WTC11 (cell line): Measurements from ENCODE around the gene ADGRA1. TPM values are rescaled to one million over a fixed set of nuclear protein-coding genes. Genes with fewer than 3 reads are reported as not detected.

Experiments used
- ATAC-seq: fragments of 200-7000 bp; cut with Tn5 transposase; 2 replicates; pipeline ENCODE4 v1.10.0; 2021; ENCODE audit warnings: mild to moderate bottlenecking, moderate library complexity
- CTCF ChIA-PET: fragments of 300-600 bp; sonication (Branson Sonifier 250); formaldehyde crosslinking; loops from one replicate; lab custom pipeline; 2021; ENCODE audit warnings: antibody characterized with exemption; lab: Charles Lee
- POLR2A ChIA-PET: fragments of 350-600 bp; sonication (Branson Sonifier 250); formaldehyde crosslinking; loops from one replicate; lab custom pipeline; 2021; ENCODE audit warnings: antibody characterized with exemption; lab: Charles Lee
- DNase-seq: peaks from one replicate; pipeline ENCODE4 v3.0.0; 2021; ENCODE audit warnings: low spot score
- H3K27ac Mint-ChIP-seq: 2 replicates; pipeline ENCODE4 v1.8.0; 2021; ENCODE audit warnings: mixed read lengths
- H3K27me3 Mint-ChIP-seq: 2 replicates; pipeline ENCODE4 v1.8.0; 2021; ENCODE audit warnings: low read depth, mild to moderate bottlenecking, moderate library complexity, mixed read lengths
- H3K36me3 Mint-ChIP-seq: 2 replicates; pipeline ENCODE4 v1.8.0; 2021; ENCODE audit warnings: mixed read lengths
- H3K4me1 Mint-ChIP-seq: 2 replicates; pipeline ENCODE4 v1.8.0; 2022; ENCODE audit warnings: mixed read lengths
- H3K4me3 Mint-ChIP-seq: 2 replicates; pipeline ENCODE4 v1.8.0; 2021; ENCODE audit warnings: mild to moderate bottlenecking, moderate library complexity, mixed read lengths
- H3K9me3 Mint-ChIP-seq: 2 replicates; pipeline ENCODE4 v1.8.0; 2021; ENCODE audit warnings: mixed read lengths
- ATF2 ChIP-seq: sonication (generic); formaldehyde crosslinking; IDR thresholded peaks from 2 replicates; pipeline ENCODE4 v1.8.1; 2022; ENCODE audit warnings: low read depth, missing genetic modification reagents, borderline replicate concordance
- EMX1 ChIP-seq: fragments of 250-450 bp; sonication (Bioruptor Pico); IDR thresholded peaks from 2 replicates; pipeline ENCODE4 v1.8.0; 2021; ENCODE audit warnings: mild to moderate bottlenecking
- FOXK1 ChIP-seq: sonication (generic); formaldehyde crosslinking; IDR thresholded peaks from 2 replicates; pipeline ENCODE4 v1.8.0; 2022; ENCODE audit warnings: mild to moderate bottlenecking, moderate library complexity, missing genetic modification reagents
- FOXP1 ChIP-seq: sonication (generic); formaldehyde crosslinking; IDR thresholded peaks from 2 replicates; pipeline ENCODE4 v1.8.0; 2022; ENCODE audit warnings: missing genetic modification reagents, mild to moderate bottlenecking, moderate library complexity, borderline replicate concordance
- IRF2 ChIP-seq: sonication (generic); formaldehyde crosslinking; IDR thresholded peaks from 2 replicates; pipeline ENCODE4 v1.8.0; 2022; ENCODE audit warnings: low read depth, missing genetic modification reagents, borderline replicate concordance
- KAT7 ChIP-seq: sonication (generic); formaldehyde crosslinking; IDR thresholded peaks from 2 replicates; pipeline ENCODE4 v1.8.1; 2023; ENCODE audit warnings: missing genetic modification reagents, mild to moderate bottlenecking, borderline replicate concordance
- MXD4 ChIP-seq: fragments of 250-450 bp; sonication (Bioruptor Pico); IDR thresholded peaks from 2 replicates; pipeline ENCODE4 v1.8.0; 2021; ENCODE audit warnings: mild to moderate bottlenecking, moderate library complexity, borderline replicate concordance
- NR1H2 ChIP-seq: sonication (generic); formaldehyde crosslinking; IDR thresholded peaks from 2 replicates; pipeline ENCODE4 v1.9.0; 2021; ENCODE audit warnings: mild to moderate bottlenecking, moderate library complexity, missing genetic modification reagents
- NR3C1 ChIP-seq: sonication (generic); formaldehyde crosslinking; conservative IDR thresholded peaks from 2 replicates; pipeline ENCODE4 v1.8.1; 2023; ENCODE audit warnings: low read depth, mild to moderate bottlenecking, missing genetic modification reagents
- PREB ChIP-seq: sonication (generic); formaldehyde crosslinking; IDR thresholded peaks from 2 replicates; pipeline ENCODE4 v1.8.1; 2022; ENCODE audit warnings: mild to moderate bottlenecking, missing genetic modification reagents, moderate library complexity, borderline replicate concordance
- RORB ChIP-seq: fragments of 250-450 bp; sonication (Bioruptor Pico); IDR thresholded peaks from 2 replicates; pipeline ENCODE4 v1.9.0; 2021; ENCODE audit warnings: mild to moderate bottlenecking
- SMAD3 ChIP-seq: sonication (generic); formaldehyde crosslinking; IDR thresholded peaks from 2 replicates; pipeline ENCODE4 v1.8.0; 2022; ENCODE audit warnings: missing genetic modification reagents, mild to moderate bottlenecking, borderline replicate concordance
- SMAD4 ChIP-seq: sonication (generic); formaldehyde crosslinking; IDR thresholded peaks from 2 replicates; pipeline ENCODE4 v1.8.0; 2022; ENCODE audit warnings: mild to moderate bottlenecking, missing genetic modification reagents
- TEAD4 ChIP-seq: sonication (generic); formaldehyde crosslinking; IDR thresholded peaks from 2 replicates; pipeline ENCODE4 v1.8.0; 2022; ENCODE audit warnings: mild to moderate bottlenecking, missing genetic modification reagents
- TP53 ChIP-seq: sonication (generic); formaldehyde crosslinking; IDR thresholded peaks from 2 replicates; pipeline ENCODE4 v1.8.1; 2023; ENCODE audit warnings: mild to moderate bottlenecking, missing genetic modification reagents
- USF2 ChIP-seq: sonication (generic); formaldehyde crosslinking; IDR thresholded peaks from 2 replicates; pipeline ENCODE4 v1.8.1; 2023; ENCODE audit warnings: mild to moderate bottlenecking, missing genetic modification reagents, moderate library complexity
- ZBTB43 ChIP-seq: sonication (generic); formaldehyde crosslinking; IDR thresholded peaks from 2 replicates; pipeline ENCODE4 v1.8.1; 2023; ENCODE audit warnings: mild to moderate bottlenecking, missing genetic modification reagents
- ZNF512 ChIP-seq: sonication (generic); formaldehyde crosslinking; IDR thresholded peaks from 2 replicates; pipeline ENCODE4 v1.8.1; 2022; ENCODE audit warnings: missing genetic modification reagents, borderline replicate concordance
- ZNF671 ChIP-seq: fragments of 250-450 bp; sonication (Bioruptor Pico); IDR thresholded peaks from 2 replicates; pipeline ENCODE4 v1.8.0; 2021; ENCODE audit warnings: mild to moderate bottlenecking
- total RNA-seq: library from RNA; stranded (reverse); gene quantifications from 3 replicates; pipeline ENCODE4 v1.2.3, GENCODE V29; 2021

The ADGRA1 gene
- total RNA-seq, 1 experiment from 2014 or later, result 0.20 TPM

- H3K4me3 Mint-ChIP-seq, result no peak overlapping the region
- peaks cover 21% of the 10 kb centered on the region for H3K4me1 Mint-ChIP-seq
- H3K9me3 Mint-ChIP-seq, result peaks cover 17% of the 10 kb centered on the region
- TF ChIP-seq KAT7 (CRISPR knock-in tag) (no peak), ATF2 (CRISPR knock-in tag) (no peak), PREB (CRISPR knock-in tag) (no peak), FOXP1 (no peak), TEAD4 (CRISPR knock-in tag) (no peak), USF2 (CRISPR knock-in tag) (no peak), SMAD4 (no peak), NR3C1 (CRISPR knock-in tag) (no peak)
- DNase-seq, result no peak
- ATAC-seq, result no peak
- H3K36me3 Mint-ChIP-seq, result peaks cover 14% of the 10 kb centered on the region
- POLR2A ChIA-PET, result no interaction called here
- H3K27me3 Mint-ChIP-seq, result peaks cover 6% of the 10 kb centered on the region
- H3K27ac Mint-ChIP-seq, result no peak overlapping the region
- CTCF ChIA-PET, result interaction anchor here (0.7 kb wide), 1 partner anchor 19 kb away, joined by 3 read pairs; no protein-coding TSS in a partner anchor
Measured at GRCh38 chr10:133103311-133103910, 15.7 kb downstream of the ADGRA1 start.

- TF ChIP-seq ZBTB43 (CRISPR knock-in tag) (no peak), TP53 (CRISPR knock-in tag) (no peak), NR1H2 (CRISPR knock-in tag) (no peak), RORB (CRISPR knock-in tag) (no peak), IRF2 (CRISPR knock-in tag) (no peak), KAT7 (CRISPR knock-in tag) (no peak), ZNF512 (CRISPR knock-in tag) (no peak), EMX1 (CRISPR knock-in tag) (no peak), FOXK1 (CRISPR knock-in tag) (no peak), ZNF671 (no peak), MXD4 (CRISPR knock-in tag) (no peak), SMAD3 (CRISPR knock-in tag) (no peak)
- Mint-ChIP-seq H3K4me1 (peaks cover 21% of the 10 kb centered on the region), H3K27me3 (peaks cover 6% of the 10 kb centered on the region), H3K27ac (no peak overlapping the region), H3K9me3 (peaks cover 22% of the 10 kb centered on the region), H3K36me3 (peaks cover 15% of the 10 kb centered on the region), H3K4me3 (no peak overlapping the region)
- DNase-seq (no peak), ATAC-seq (peak; percentile 4)
- POLR2A ChIA-PET, result no interaction called here
- CTCF ChIA-PET, result interaction anchor here (0.7 kb wide), 1 partner anchor 20 kb away, joined by 3 read pairs; no protein-coding TSS in a partner anchor
Measured at GRCh38 chr10:133104068-133104962, 16.6 kb downstream of the ADGRA1 start.
